ENCODE measurements around the gene DGKQ.

- no peak for TF ChIP-seq CTCF (IDR thresholded peaks at IDR 0.05)
- no peak for TF ChIP-seq POLR2A (IDR thresholded peaks at IDR 0.05)
These were observed 9.8 kb downstream of the DGKQ start for GRCh38 chr4:963276-964225.
